Inferior parietal cortex (tissue), 1 donor: ENCODE results near the gene PDP2.

Source experiments
- DNase-seq: peaks from one replicate; pipeline ENCODE4 v3.0.0-alpha.2; 2016; ENCODE audit errors: extremely low spot score

The PDP2 gene

GRCh38 chr16:66935314-66936011, 55.1 kb downstream of the PDP2 start, which contains the start of gene CES2:
TSS of gene CES2 (plus strand) at chr16:66935516. CDS start at chr16:66935636, 120 bp downstream.
- DNase-seq: no peak

- DNase-seq: no peak
Measured at GRCh38 chr16:66936462-66936861, 56.1 kb downstream of the PDP2 start.

- no peak for DNase-seq
Measured at GRCh38 chr16:66936889-66937554, 56.7 kb downstream of the PDP2 start.

GRCh38 chr16:66937725-66938337, 57.5 kb downstream of the PDP2 start:
- DNase-seq: no peak

GRCh38 chr16:66939366-66939765, 59.1 kb downstream of the PDP2 start:
- DNase-seq: no peak

- DNase-seq: no peak
Measured at GRCh38 chr16:66940236-66940635, 59.9 kb downstream of the PDP2 start.
